GM18951 (cell line): ENCODE data around the gene UCHL5.
A peak's percentile ranks its signal among the peaks of the same experiment; 100 is the strongest.
"Not testable (repeated sequence)": the region's sequence is repeated elsewhere in the genome, so short reads cannot be mapped to it uniquely, and the experiment has no call there.

Experiments used
- POLR2A ChIP-seq: IDR thresholded peaks from 4 replicates; pipeline ENCODE4 v1.6.1; 2011; ENCODE audit warnings: mild to moderate bottlenecking; ENCODE audit not compliant: insufficient read length, insufficient read depth; ENCODE audit errors: extremely low read depth
- in situ Hi-C: fragments of 300-500 bp; cut with MboI; formaldehyde crosslinking; loops from one replicate; pipeline ENCODE4 v1.12.0; 2022; ENCODE audit warnings: low sequenced_read_pairs, mixed read lengths, inconsistent platforms; ENCODE audit not compliant: unreplicated experiment

The UCHL5 gene

DNA sequence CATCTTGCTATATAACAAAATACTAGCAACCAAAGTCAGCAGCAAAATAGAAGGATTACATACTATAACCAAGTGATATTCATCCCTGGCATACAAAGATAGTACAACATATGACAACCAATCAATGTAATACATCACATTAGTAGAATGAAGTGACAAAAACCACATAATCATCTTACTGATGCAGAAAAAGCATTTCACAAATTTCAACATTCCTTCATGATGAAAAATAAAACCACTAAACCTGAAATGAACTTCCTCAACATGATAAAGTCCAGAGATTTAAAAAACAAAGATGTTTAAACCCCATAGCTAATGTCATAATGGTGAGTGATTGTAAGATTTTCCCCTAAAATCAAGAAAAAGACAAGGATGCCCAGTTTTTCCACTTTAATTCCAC is 18.8 kb upstream of the UCHL5 start:
- in situ Hi-C loops = no loop called here
- TF ChIP-seq POLR2A = no peak

- TF ChIP-seq POLR2A = no peak
- in situ Hi-C loops = no loop called here
These were observed 11.8 kb upstream of the UCHL5 start for GRCh38 chr1:193070942-193071341.

GRCh38 chr1:193070386-193070753 is 11.2 kb upstream of the UCHL5 start:
- no peak for TF ChIP-seq POLR2A
- in situ Hi-C loops = no loop called here

- in situ Hi-C loops = no loop called here
- TF ChIP-seq POLR2A = no peak
These were observed 10.7 kb upstream of the UCHL5 start for GRCh38 chr1:193069748-193070385.

- TF ChIP-seq POLR2A = no peak
- in situ Hi-C loops = no loop called here
These were observed 8.9 kb upstream of the UCHL5 start for GRCh38 chr1:193068013-193068412.

DNA sequence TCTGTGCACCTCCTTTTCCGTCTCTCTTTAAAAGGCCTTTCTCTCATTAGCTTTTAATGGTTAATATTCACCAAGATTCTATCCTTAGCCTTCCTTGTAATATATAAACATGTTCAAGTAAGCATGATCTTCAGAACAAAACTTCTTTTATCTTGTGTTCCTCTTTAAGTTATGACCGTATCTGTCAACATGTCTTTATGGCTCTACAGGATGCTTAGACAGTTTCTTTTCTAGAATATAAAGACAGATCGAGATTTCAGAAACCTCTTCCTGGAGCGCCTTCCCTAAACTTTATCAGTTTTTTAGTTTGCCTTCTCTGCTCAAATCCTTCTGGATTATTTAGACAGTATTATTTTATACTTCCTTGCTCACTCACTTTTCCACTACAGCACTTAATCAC is 7.4 kb upstream of the UCHL5 start:
- no peak for TF ChIP-seq POLR2A
- in situ Hi-C loops = no loop called here

DNA sequence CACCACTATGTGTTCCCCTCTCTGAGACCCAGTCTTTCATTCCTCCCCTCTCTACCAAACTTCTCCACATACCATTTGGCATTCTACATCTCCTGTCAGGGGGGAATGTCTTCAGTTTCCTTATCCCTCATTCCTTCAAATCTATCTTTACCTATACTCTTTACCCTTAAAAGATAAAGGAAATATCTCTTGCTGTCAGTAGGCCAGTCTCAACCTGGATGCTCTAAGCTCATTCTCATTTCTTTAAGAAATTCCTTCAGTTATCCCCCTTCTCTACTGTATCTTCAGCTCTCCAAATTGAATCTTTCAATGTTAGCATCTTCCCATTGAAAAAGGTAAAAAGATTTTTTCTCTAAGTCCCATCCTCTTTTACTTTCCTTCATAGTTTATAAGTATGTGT is 6.8 kb upstream of the UCHL5 start:
- no peak for TF ChIP-seq POLR2A
- in situ Hi-C loops = no loop called here

GRCh38 chr1:193062698-193063463 is 3.7 kb upstream of the UCHL5 start:
- in situ Hi-C loops = no loop called here
- TF ChIP-seq POLR2A = no peak

- in situ Hi-C loops = no loop called here
- TF ChIP-seq POLR2A = no peak
These were observed 1.8 kb upstream of the UCHL5 start for GRCh38 chr1:193060938-193061337.

DNA sequence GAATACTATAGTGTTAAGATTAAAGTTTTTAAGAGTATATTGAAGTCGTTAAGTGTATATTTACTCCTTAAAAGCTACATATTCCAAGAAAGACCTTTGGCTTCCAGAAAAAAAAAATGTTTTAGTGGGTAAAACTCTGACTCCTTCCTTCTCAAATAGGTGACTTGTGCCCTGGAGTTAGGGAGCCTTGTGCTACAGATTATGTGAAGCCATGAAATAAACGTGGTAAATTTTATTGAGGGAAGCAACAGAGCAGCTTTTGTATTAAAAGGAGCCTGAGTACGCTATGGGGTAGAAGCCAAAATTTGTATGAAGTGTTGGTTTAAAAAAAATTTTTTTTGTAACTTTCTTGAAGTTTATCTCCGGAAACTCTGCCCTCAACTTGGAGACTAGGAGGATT is 1.2 kb upstream of the UCHL5 start:
- no peak for TF ChIP-seq POLR2A
- in situ Hi-C loops = no loop called here

DNA sequence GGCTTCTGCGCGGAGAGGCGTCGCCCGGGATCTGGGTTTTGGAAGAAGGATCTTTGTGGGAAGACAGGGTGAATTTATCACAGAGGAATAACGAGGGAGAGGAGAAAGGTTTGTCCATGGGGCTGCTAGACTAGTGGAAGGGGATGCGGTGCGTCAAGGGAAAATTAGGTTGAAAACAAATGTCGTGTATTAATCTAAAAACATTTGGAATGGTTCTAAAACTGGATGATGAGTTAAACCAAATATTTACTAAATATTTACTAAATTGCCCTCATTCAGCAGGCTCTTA is 899 bp upstream of the UCHL5 start:
- in situ Hi-C loops = no loop called here
- no peak for TF ChIP-seq POLR2A

DNA sequence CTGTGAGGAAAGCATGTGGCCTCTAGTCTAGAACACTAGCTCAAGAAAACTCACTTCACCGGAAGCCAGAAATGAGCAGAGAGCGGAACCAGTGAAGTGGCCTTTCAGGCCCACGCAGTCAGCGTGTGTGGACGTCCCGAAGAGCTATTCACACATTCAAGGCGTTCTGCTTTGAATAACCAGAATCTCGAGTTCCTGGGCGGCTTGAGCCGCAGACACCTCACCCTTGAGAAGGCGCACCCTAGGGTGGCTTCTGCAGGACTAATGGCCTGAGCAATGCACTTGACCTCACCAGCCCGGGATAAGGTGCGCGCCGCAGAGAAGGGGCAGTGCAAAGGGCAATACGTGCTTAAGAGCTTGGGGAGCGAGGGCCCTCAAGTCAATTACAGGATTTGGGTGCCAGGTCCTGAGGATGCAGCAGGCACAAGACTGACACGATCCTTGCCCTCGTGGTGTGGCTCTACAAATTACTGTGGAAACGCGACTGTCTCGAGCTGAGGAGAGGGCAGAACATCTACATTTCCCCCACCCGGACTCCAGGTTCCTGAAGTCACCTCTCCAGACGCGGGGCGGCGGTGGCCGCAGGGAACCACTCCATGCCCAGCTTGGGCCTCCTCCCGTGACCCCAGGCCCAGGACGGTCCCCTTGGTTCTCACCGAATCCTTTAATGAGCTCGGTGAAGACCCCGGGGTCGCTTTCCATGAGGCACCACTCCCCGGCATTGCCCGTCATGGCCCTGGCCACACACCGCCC is 455 bp downstream of the UCHL5 start:
- in situ Hi-C loops = no loop called here

GRCh38 chr1:193054169-193054675 is 4.9 kb downstream of the UCHL5 start:
- TF ChIP-seq POLR2A = no peak
- in situ Hi-C loops = no loop called here

More for the DNA sequence above, 455 bp downstream of the UCHL5 start:
- TF ChIP-seq POLR2A = peak; percentile 66

DNA sequence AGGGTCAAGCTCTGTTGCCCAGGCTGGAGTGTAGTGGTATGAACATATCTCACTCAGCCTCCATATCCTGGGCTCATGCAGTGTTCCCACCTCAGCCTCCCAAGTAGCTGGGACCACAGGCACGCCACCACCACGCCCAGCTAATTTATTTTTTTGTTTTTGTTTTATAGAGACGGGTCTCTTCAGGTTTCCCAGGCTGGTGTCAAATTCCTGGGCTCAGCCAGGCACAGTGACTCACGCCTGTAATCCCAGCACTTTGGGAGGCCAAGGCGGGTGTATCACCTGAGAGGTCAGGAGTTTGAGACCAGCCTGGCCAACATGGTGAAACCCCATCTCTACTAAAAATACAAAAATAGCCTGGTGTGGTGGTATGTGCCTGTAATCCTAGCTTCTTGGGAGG is 10.2 kb downstream of the UCHL5 start:
- in situ Hi-C loops = not testable (repeated sequence)
